ENCODE data around the gene ACE. TPM values are rescaled to one million over a fixed set of nuclear protein-coding genes. Genes with fewer than 3 reads are reported as not detected.

ACE gene
- polyA plus RNA-seq, 1 experiment: 3.1 TPM

DNA sequence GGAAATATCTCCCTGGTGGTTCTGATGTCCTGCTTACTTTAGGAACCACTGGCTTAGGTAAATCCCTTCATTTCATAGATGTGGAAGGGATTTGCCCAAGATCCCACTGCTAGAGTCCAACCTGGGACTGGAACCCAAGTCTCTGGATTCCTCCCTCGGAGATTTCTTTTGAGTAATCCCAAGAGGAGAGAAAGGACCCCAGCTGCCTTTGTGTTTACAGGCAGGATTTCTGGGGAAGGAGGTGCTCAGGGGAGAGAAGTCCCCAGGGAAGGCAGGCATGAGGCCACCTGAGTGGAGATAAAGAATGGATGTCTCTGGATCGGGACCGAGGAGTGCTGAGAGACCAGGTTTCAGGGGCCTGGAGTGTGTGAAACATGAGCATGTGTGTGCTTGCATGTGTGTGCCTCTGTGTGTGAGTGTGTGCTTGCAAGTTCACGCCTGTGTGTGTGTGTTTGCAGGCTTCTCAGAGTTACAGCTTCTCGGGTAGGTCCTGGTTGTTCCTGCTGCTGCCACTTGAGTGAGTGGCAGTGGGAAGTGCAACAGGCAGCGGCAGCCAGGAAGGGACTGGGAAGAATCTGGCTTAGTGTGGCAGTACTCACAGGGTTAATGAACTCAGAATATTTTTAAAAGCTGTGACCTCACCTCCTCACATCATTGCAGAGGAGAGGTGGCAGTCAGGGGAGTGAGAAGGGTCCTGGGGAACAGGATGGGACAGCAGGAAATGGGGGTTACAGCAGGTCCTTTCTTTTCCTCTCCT, 48.5 kb downstream of the ACE start:
- TF ChIP-seq, protein P1, sequence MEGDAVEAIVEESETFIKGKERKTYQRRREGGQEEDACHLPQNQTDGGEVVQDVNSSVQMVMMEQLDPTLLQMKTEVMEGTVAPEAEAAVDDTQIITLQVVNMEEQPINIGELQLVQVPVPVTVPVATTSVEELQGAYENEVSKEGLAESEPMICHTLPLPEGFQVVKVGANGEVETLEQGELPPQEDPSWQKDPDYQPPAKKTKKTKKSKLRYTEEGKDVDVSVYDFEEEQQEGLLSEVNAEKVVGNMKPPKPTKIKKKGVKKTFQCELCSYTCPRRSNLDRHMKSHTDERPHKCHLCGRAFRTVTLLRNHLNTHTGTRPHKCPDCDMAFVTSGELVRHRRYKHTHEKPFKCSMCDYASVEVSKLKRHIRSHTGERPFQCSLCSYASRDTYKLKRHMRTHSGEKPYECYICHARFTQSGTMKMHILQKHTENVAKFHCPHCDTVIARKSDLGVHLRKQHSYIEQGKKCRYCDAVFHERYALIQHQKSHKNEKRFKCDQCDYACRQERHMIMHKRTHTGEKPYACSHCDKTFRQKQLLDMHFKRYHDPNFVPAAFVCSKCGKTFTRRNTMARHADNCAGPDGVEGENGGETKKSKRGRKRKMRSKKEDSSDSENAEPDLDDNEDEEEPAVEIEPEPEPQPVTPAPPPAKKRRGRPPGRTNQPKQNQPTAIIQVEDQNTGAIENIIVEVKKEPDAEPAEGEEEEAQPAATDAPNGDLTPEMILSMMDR (IDR thresholded peaks at IDR 0.05; ENCODE audit: insufficient read depth, low read depth, low read length): no peak
- Histone ChIP-seq H3K36me3 (ENCODE audit: control insufficient read depth, insufficient read depth, low read length) (no peaks in the 10 kb centered on the region), H3K27me3 (ENCODE audit: control insufficient read depth, insufficient read depth, low read length) (peaks cover 8% of the 10 kb centered on the region), H3K4me3 (ENCODE audit: low read depth, low read length) (no peak overlapping the region)
- ChIA-PET POLR2A (no interaction called here), CTCF (no interaction called here)
- DNase-seq (ENCODE audit: low read depth): no peak

DNA sequence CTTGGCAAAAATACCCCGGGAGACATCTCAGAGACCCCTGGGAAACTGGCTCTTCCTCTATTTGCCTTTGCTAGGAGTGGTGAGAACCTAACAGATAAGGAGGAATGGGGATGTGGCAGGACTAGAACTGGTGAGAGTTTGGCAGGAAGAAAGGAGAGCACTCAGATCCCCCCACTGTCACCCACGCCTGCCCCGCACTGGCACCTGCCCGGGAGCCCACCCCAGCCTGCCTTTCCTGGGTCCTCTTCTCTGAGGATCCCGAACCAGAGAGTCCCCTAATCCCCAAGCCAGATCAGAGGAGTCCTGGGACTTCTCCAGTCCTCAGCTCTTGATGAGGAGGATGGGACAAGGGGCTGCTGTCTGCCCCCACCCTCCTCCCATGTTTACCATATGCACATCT, 50.0 kb downstream of the ACE start:
- ChIA-PET CTCF (interaction anchor here (1.0 kb wide), 1 partner anchor 48 kb away, joined by 3 read pairs; no protein-coding TSS in a partner anchor), POLR2A (no interaction called here)
- H3K36me3 ChIP-seq (ENCODE audit: control insufficient read depth, insufficient read depth, low read length): no peaks in the 10 kb centered on the region
- no peak for DNase-seq (ENCODE audit: low read depth)
- H3K27me3 ChIP-seq (ENCODE audit: control insufficient read depth, insufficient read depth, low read length): peaks cover 6% of the 10 kb centered on the region
- TF ChIP-seq, protein P1 (IDR thresholded peaks at IDR 0.05; ENCODE audit: insufficient read depth, low read depth, low read length): no peak
- no peak overlapping the region for H3K4me3 ChIP-seq (ENCODE audit: low read depth, low read length)

DNA sequence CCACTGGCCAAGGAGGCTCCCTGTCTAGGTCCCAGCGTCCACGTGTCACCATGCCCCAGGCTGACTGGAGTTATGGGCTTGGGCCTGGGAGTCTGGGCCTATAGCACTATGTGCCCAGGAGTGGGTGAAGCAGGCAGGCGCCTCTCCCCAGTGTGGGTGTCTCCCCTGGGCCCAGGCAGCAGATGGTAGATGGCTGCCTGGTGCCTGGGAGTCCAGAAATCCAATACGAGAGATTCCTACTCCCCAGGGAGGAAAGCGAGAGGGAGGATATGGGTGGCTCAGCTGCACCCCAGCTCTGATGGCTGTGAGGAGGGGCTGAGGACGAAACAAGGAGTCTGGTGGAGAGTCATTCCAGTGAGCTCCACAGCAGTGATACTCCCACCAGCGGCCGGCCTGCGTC, 51.3 kb downstream of the ACE start:
- ChIA-PET CTCF (no interaction called here), POLR2A (no interaction called here)
- TF ChIP-seq, protein P1 (IDR thresholded peaks at IDR 0.05; ENCODE audit: insufficient read depth, low read depth, low read length): no peak
- H3K4me3 ChIP-seq (ENCODE audit: low read depth, low read length): no peak overlapping the region
- peaks cover 6% of the 10 kb centered on the region for H3K27me3 ChIP-seq (ENCODE audit: control insufficient read depth, insufficient read depth, low read length)
- no peaks in the 10 kb centered on the region for H3K36me3 ChIP-seq (ENCODE audit: control insufficient read depth, insufficient read depth, low read length)
- DNase-seq (ENCODE audit: low read depth): no peak

DNA sequence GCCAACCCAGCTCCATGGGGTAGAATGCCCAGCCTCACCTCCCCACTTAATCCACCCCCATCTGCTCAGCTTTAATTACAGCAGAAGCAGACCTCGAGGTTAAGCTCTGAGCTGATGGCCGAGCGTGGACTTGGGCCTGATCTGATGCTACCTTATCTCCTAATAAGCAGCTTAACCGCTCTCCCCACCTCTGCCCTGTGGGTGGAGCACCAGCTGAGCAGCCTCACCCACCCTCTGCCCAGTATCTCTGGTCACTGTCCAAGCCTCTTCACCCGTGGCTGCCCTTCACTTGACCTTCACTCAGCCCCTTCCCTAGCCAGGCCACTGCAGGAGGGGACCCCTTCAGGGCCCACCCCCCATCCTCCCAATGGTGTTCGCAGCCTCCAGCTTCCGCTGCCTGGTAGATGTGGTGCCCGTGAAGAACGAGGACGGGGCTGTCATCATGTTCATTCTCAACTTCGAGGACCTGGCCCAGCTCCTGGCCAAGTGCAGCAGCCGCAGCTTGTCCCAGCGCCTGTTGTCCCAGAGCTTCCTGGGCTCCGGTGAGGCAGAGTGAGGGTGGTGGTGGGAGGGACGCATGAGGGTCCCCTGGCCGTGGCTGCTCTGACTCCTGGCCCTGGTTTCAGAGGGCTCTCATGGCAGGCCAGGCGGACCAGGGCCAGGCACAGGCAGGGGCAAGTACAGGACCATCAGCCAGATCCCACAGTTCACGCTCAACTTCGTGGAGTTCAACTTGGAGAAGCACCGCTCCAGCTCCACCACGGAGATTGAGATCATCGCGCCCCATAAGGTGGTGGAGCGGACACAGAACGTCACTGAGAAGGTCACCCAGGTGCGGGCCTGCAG, 53.1 kb downstream of the ACE start:
- ChIA-PET POLR2A (no interaction called here), CTCF (interaction anchor here (1.3 to 2.0 kb wide), 2 partner anchors 13 to 104 kb away, joined by 3 to 5 read pairs; no protein-coding TSS in a partner anchor)
- no peak for DNase-seq (ENCODE audit: low read depth)
- H3K27me3 ChIP-seq (ENCODE audit: control insufficient read depth, insufficient read depth, low read length): no peaks in the 10 kb centered on the region; the same call in none of the 2 replicates
- TF ChIP-seq, protein P1 (IDR thresholded peaks at IDR 0.05; ENCODE audit: insufficient read depth, low read depth, low read length): no peak
- H3K36me3 ChIP-seq (ENCODE audit: control insufficient read depth, insufficient read depth, low read length): no peaks in the 10 kb centered on the region
- no peak overlapping the region for H3K4me3 ChIP-seq (ENCODE audit: low read depth, low read length)

DNA sequence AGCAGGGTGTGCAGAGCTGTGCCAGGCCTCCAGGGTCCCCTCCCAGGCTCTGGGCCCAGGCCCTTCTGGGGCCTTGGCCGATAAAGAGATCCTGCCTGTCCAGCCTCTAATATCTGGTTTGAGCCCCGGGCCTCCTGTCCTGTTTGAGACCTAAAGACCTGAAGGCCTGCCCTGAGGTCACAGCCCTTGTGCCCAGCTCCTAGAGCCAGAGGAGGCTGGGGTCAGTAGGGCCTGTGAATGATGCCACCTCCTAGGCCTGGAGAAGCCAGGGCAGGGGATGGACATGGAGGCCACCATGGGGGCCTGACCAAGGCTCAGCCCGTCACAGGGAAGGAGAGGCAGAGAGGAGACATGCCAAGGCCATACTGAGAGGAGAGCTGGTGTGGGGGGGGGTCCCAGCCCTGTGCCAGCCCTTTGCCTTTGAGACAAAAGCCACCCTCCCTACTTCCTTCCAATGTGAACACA, 53.7 kb downstream of the ACE start:
- ChIA-PET CTCF (interaction anchor here (2.0 kb wide), 1 partner anchor 12 kb away, joined by 5 read pairs; no protein-coding TSS in a partner anchor), POLR2A (no interaction called here)
- TF ChIP-seq, protein P1 (IDR thresholded peaks at IDR 0.05; ENCODE audit: insufficient read depth, low read depth, low read length): no peak
- H3K4me3 ChIP-seq (ENCODE audit: low read depth, low read length): no peak overlapping the region
- no peaks in the 10 kb centered on the region; the same call in none of the 2 replicates for H3K27me3 ChIP-seq (ENCODE audit: control insufficient read depth, insufficient read depth, low read length)
- no peak for DNase-seq (ENCODE audit: low read depth)
- no peaks in the 10 kb centered on the region for H3K36me3 ChIP-seq (ENCODE audit: control insufficient read depth, insufficient read depth, low read length)

Data from BJ (cell line).